ENCODE results near the gene RAPGEF2. TPM values are rescaled to one million over a fixed set of nuclear protein-coding genes. Genes with fewer than 3 reads are reported as not detected.

The RAPGEF2 gene
- total and polyA plus RNA-seq, 9 of the 15 experiments (the other 6 are each of a cell fraction or from before 2014, with no cell fraction given) = 3.1 to 32.6 (median 23.1) TPM

DNA sequence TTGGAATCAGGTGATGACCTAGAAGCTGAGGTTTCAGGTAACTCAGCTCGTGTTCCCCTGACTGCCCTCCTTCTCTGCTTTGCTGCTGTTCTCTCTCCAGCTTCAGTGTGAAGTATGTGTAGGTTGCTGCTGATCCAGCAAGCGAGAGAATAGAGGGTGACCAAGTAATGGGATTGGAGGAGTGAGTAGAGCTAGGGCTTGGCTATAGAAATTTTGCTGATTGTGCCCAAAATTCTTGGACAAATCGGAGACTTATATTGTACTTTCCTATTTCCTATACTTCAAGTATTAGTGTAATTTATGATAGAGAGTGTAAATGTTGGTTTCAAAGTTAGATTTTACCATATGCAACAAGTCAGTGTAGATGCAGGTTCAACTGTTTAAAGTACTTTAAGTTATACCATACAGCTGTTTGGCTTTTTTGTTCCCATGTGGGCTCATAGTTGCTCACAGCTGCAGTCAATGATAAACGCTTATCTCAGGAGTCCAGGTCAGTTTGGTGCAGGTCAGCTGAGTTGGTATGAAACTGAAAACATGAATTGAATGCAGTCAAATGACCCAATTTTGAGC lies 48.0 kb downstream of the RAPGEF2 start (continued):
- TF ChIP-seq AFF4 (CRISPR knock-in tag; IDR thresholded peaks at IDR 0.05) (0 out of 2 replicates have a peak, but pooled peaks have one; percentile 34), NFIC (IDR thresholded peaks at IDR 0.05) (peak; percentile 92), HNRNPLL (IDR thresholded peaks at IDR 0.05; ENCODE audit: low read depth, low read length, poor library complexity, severe bottlenecking) (no peak), CXXC5 (CRISPR knock-in tag; IDR thresholded peaks at IDR 0.05) (peak; percentile 30; the same call in 1 of the 2 replicates), ZBTB26 (CRISPR knock-in tag; IDR thresholded peaks at IDR 0.05) (no peak), GABPB1 (CRISPR knock-in tag; IDR thresholded peaks at IDR 0.05) (no peak), JUND (IDR thresholded peaks at IDR 0.05; ENCODE audit: borderline replicate concordance, low read depth, low read length) (peak; percentile 85; the same call in 1 of the 2 replicates), JUND (tag; IDR thresholded peaks at IDR 0.05; ENCODE audit: borderline replicate concordance, low read depth, low read length) (peak; percentile 50; the same call in 1 of the 3 replicates), SMAD1 (IDR thresholded peaks at IDR 0.05; ENCODE audit: low read depth, low read length, partially characterized antibody) (peak; percentile 88)
- TF ChIP-seq, protein P1, sequence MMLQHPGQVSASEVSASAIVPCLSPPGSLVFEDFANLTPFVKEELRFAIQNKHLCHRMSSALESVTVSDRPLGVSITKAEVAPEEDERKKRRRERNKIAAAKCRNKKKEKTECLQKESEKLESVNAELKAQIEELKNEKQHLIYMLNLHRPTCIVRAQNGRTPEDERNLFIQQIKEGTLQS (IDR thresholded peaks at IDR 0.05) = peak; percentile 48; the same call in 1 of the 2 replicates
- TF ChIP-seq, protein P1 (CRISPR knock-in tag; conservative IDR thresholded peaks at IDR 0.05) = peak; percentile 64; the same call in 1 of the 2 replicates
- TF ChIP-seq, protein P2, sequence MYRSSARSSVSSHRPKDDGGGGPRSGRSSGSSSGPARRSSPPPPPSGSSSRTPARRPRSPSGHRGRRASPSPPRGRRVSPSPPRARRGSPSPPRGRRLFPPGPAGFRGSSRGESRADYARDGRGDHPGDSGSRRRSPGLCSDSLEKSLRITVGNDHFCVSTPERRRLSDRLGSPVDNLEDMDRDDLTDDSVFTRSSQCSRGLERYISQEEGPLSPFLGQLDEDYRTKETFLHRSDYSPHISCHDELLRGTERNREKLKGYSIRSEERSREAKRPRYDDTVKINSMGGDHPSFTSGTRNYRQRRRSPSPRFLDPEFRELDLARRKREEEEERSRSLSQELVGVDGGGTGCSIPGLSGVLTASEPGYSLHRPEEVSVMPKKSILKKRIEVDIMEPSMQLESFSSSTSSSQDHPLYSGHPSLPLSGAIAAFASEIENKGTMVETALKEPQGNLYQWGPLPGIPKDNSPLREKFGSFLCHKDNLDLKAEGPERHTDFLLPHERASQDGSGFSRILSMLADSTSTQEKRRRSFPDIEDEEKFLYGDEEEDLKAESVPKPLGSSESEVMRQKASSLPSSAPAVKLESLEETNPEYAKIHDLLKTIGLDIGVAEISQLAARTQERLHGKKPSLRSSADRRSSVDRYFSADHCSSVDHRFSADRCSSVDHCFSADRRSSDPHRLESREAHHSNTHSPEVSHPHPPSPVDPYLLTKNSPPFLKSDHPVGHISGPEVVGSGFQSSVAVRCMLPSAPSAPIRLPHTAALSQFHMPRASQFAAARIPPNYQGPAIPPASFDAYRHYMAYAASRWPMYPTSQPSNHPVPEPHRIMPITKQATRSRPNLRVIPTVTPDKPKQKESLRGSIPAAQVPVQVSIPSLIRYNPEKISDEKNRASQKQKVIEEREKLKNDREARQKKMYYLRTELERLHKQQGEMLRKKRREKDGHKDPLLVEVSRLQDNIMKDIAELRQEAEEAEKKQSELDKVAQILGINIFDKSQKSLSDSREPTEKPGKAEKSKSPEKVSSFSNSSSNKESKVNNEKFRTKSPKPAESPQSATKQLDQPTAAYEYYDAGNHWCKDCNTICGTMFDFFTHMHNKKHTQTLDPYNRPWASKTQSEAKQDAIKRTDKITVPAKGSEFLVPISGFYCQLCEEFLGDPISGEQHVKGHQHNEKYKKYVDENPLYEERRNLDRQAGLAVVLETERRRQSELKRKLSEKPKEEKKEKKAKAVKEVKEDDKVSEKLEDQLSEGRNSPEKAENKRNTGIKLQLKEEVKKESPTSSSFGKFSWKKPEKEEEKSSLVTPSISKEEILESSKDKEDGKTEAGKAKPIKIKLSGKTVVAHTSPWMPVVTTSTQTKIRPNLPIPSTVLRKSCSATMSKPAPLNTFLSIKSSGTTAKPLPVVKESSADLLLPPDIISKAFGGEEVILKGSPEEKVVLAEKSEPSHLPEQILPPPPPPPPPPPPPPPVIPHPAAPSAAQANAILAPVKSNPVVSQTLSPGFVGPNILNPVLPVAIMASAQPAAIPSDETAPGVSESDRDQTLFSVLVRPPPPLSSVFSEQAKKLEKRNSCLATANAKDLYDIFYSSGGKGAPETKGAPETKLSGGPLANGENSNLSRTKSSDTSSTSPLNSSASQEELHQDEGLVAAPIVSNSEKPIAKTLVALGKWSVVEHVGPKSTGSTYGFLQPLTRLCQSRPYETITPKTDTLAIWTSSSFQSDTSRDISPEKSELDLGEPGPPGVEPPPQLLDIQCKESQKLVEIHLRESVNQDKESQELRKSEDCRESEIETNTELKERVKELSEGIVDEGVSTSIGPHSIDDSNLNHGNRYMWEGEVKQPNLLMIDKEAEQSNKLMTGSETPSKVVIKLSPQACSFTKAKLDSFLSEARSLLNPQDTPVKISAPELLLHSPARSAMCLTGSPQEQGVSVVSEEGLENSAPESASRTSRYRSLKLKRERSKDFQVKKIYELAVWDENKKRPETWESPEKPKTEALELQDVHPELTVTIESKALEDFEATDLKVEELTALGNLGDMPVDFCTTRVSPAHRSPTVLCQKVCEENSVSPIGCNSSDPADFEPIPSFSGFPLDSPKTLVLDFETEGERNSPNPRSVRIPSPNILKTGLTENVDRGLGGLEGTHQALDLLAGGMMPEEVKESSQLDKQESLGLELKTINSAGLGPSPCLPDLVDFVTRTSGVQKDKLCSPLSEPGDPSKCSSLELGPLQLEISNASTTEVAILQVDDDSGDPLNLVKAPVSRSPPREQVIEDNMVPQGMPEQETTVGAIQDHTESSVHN (IDR thresholded peaks at IDR 0.05; ENCODE audit: borderline replicate concordance in 1 of 2, low read depth in 1 of 2) = peak; percentile 97 to 98; a peak in 3 of 4 replicates
